Smooth muscle cell (in vitro differentiated cells): Measurements from ENCODE around the gene PAIP2. TPM values are rescaled to one million over a fixed set of nuclear protein-coding genes. Genes with fewer than 3 reads are reported as not detected.

Experiments used
- DNase-seq: peaks from one replicate; lab custom pipeline; 2025; ENCODE audit not compliant: unreplicated experiment; lab: John Stamatoyannopoulos, UW
- H2AFZ ChIP-seq: fragments of 200-600 bp; sonication (generic); 2 replicates; pipeline ENCODE4 v1.6.0; 2016; ENCODE audit warnings: antibody characterized with exemption, low read depth, mild to moderate bottlenecking
- H3F3A ChIP-seq: fragments of 200-600 bp; sonication (generic); 2 replicates; pipeline ENCODE4 v1.6.0; 2017; ENCODE audit warnings: antibody characterized with exemption, low read depth
- H3K27ac ChIP-seq: fragments of 200-600 bp; sonication (generic); 2 replicates; pipeline ENCODE4 v1.5.1; 2016; ENCODE audit warnings: low read depth, mild to moderate bottlenecking
- H3K27me3 ChIP-seq: fragments of 200-600 bp; sonication (generic); 2 replicates; pipeline ENCODE4 v1.6.1; 2016; ENCODE audit warnings: low read depth, mild to moderate bottlenecking
- H3K36me3 ChIP-seq: fragments of 200-600 bp; sonication (generic); 2 replicates; pipeline ENCODE4 v1.5.1; 2016; ENCODE audit warnings: low read depth
- H3K4me1 ChIP-seq: fragments of 200-600 bp; sonication (generic); 2 replicates; pipeline ENCODE4 v1.5.1; 2016; ENCODE audit warnings: low read depth
- H3K4me2 ChIP-seq: fragments of 200-600 bp; sonication (generic); 2 replicates; pipeline ENCODE4 v1.6.0; 2016; ENCODE audit warnings: mild to moderate bottlenecking
- H3K4me3 ChIP-seq: fragments of 200-600 bp; sonication (generic); 2 replicates; pipeline ENCODE4 v1.5.1; 2016; ENCODE audit warnings: mild to moderate bottlenecking
- H3K79me2 ChIP-seq: fragments of 200-600 bp; sonication (generic); 2 replicates; pipeline ENCODE4 v1.6.0; 2016; ENCODE audit warnings: low read depth, mild to moderate bottlenecking
- H3K9ac ChIP-seq: fragments of 200-600 bp; sonication (generic); 2 replicates; pipeline ENCODE4 v1.6.0; 2016; ENCODE audit warnings: low read depth
- H3K9me3 ChIP-seq: fragments of 200-600 bp; sonication (generic); replicated peaks from 2 replicates; pipeline ENCODE4 v1.5.1; 2016; ENCODE audit warnings: low read depth
- H4K20me1 ChIP-seq: fragments of 200-600 bp; sonication (generic); 2 replicates; pipeline ENCODE4 v1.6.0; 2016; ENCODE audit warnings: low read depth
- WGBS: methylation state at CpG from one replicate; pipeline ENCODE4 v1.1.7; 2016; ENCODE audit warnings: low lambda C conversion rate; 5-methylcytosine and 5-hydroxymethylcytosine counted together
- polyA plus RNA-seq: library from polyadenylated mRNA; unstranded; fragments of >200 nt; fragmentation: Nextera tagmentation; extraction: Ambion mirVana; gene quantifications from 2 replicates; pipeline ENCODE4 v1.2.1, GENCODE V29; 2016
- total RNA-seq: library from RNA; depleted of rRNA; stranded (reverse); fragments of >200 nt; gene quantifications from 2 replicates; pipeline ENCODE4 v1.2.3, GENCODE V29; 2014
- TF ChIP-seq, protein P1 (sequence below): fragments of 200-600 bp; sonication (generic); IDR thresholded peaks from 2 replicates; pipeline ENCODE4 v1.5.1; 2017; ENCODE audit warnings: borderline replicate concordance, mild to moderate bottlenecking, antibody characterized with exemption; ENCODE audit not compliant: insufficient read depth, poor library complexity, severe bottlenecking

The PAIP2 gene
- total and polyA plus RNA-seq, 2 experiments from 2014 or later, result 98.1 to 123 TPM

DNA sequence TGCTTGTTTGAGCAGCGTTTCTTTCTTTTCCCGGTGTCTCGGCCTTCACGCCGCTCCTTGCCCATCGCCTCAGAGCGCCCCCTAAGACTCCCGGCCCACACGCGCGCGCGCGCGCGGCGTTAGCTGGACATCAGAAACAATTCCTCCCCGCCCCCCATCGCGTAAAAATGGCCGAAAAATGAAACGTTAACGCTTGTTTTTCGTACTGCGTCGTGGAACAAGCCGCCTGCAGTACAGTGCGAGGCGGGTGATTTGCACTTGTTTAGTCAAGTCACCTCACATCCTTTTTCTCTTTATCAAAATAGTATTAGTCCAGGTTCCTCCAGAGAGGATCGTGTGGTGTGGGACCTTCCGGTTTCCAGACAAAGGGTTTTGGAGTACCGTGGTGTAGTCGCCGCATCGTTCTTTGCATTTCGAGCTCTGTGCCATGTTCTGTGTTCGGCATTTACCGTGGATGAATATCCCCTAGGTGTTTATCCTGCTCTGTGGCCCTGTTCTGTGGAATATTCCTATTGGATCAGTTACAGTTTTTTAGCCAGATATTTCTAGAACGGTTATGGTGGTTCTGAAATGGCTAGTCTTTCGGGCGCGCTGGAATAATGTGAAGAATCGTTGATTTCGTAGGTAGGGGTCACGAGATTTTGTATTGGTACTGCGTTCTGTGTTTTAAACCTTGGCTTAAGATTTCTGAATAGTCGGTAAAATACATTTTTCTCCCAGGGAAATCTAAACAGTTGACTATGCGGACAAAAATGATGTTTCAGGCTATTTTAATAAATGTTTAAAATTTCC is 47.1 kb upstream of the PAIP2 start:
- Histone ChIP-seq H3K4me2 (peak overlapping the region; percentile 96), H3F3A (peaks cover 13% of the 10 kb centered on the region), H3K27me3 (no peaks in the 10 kb centered on the region), H3K4me1 (peaks cover 25% of the 10 kb centered on the region), H3K27ac (peak overlapping the region; percentile 99), H3K79me2 (peaks cover 56% of the 10 kb centered on the region), H4K20me1 (peaks cover 52% of the 10 kb centered on the region), H3K36me3 (no peaks in the 10 kb centered on the region), H2AFZ (no peak overlapping the region), H3K4me3 (peak overlapping the region; percentile 86), H3K9me3 (no peaks in the 10 kb centered on the region), H3K9ac (peak overlapping the region; percentile 98)
- WGBS, result under 1% methylated on average over 48 of the region's 48 CpGs
- peak; percentile 68 for DNase-seq
- TF ChIP-seq, protein P1, sequence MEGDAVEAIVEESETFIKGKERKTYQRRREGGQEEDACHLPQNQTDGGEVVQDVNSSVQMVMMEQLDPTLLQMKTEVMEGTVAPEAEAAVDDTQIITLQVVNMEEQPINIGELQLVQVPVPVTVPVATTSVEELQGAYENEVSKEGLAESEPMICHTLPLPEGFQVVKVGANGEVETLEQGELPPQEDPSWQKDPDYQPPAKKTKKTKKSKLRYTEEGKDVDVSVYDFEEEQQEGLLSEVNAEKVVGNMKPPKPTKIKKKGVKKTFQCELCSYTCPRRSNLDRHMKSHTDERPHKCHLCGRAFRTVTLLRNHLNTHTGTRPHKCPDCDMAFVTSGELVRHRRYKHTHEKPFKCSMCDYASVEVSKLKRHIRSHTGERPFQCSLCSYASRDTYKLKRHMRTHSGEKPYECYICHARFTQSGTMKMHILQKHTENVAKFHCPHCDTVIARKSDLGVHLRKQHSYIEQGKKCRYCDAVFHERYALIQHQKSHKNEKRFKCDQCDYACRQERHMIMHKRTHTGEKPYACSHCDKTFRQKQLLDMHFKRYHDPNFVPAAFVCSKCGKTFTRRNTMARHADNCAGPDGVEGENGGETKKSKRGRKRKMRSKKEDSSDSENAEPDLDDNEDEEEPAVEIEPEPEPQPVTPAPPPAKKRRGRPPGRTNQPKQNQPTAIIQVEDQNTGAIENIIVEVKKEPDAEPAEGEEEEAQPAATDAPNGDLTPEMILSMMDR, result peak; percentile 28

DNA sequence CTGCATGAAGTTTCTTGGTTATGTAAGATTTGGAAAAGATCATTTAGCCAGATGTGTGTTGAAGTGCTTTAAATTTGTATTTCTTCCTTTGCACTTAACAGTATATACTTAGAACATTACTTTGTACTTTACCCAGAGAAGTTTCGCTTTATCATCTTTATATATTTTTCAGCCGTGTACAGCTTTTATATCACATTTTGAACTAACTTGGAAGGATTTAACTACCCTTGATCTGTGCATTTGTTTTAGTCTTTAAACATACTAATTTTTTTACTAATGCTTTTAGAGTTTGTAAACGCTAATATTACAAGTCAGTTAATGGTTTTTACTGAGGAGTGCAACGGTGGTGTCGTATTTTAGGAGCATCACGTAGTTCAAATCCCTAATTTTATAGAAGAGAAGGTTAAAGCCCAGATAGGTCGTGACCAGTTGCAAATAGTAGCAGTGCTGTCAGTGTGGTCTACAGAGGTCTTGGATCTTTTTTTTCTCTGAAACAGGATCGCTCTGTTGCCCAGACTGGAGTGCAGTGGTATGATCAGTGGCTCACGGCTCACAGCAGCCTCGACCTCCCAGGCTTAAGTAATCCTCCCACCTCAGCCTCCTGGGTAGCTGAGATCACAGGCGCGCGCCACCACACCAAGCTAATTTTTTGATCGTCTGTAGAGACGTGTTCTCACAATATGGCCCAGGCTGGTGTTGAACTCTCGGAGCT is 46.2 kb upstream of the PAIP2 start:
- H4K20me1 ChIP-seq, result peaks cover 61% of the 10 kb centered on the region
- H3K36me3 ChIP-seq, result no peaks in the 10 kb centered on the region
- peak overlapping the region; percentile 98 for H3K9ac ChIP-seq
- H3K27me3 ChIP-seq, result no peaks in the 10 kb centered on the region
- no peak overlapping the region for H2AFZ ChIP-seq
- no peak for DNase-seq
- peaks cover 66% of the 10 kb centered on the region for H3K79me2 ChIP-seq
- 47% methylated on average over 16 of the region's 16 CpGs for WGBS
- H3K4me2 ChIP-seq, result peak overlapping the region; percentile 96
- no peaks in the 10 kb centered on the region for H3K9me3 ChIP-seq
- peak overlapping the region; percentile 86 for H3K4me3 ChIP-seq
- peaks cover 13% of the 10 kb centered on the region for H3F3A ChIP-seq
- H3K27ac ChIP-seq, result peak overlapping the region; percentile 99
- peaks cover 25% of the 10 kb centered on the region for H3K4me1 ChIP-seq
- TF ChIP-seq, protein P1, result no peak

DNA sequence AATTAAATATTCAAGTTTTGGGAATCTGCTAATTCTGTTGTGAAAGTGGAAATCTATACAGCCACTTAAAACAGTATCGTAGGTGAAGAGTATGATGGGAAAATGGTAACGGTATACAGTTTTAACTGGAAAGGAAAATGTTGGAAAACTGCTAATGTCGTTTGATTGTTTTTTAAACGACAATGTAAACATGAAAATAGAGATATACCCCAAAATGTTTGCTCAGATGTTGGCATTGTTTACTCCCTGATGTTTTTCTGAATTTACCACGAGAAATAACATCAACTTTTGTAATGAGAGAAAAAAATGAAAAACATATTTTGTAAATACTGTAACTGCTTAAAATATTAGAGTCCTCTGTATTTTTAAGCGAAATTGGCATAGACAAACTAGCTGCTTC is 45.5 kb upstream of the PAIP2 start:
- no peak for DNase-seq
- H3K36me3 ChIP-seq, result no peaks in the 10 kb centered on the region
- no peaks in the 10 kb centered on the region for H3K9me3 ChIP-seq
- TF ChIP-seq, protein P1, result no peak
- H3K27me3 ChIP-seq, result no peaks in the 10 kb centered on the region
- peaks cover 68% of the 10 kb centered on the region for H4K20me1 ChIP-seq
- peak overlapping the region; percentile 99 for H3K27ac ChIP-seq
- peaks cover 13% of the 10 kb centered on the region for H3F3A ChIP-seq
- no peak overlapping the region for H2AFZ ChIP-seq
- peak overlapping the region; percentile 96 for H3K4me2 ChIP-seq
- WGBS, result 56% methylated on average over 6 of the region's 6 CpGs
- peaks cover 25% of the 10 kb centered on the region for H3K4me1 ChIP-seq
- H3K9ac ChIP-seq, result no peak overlapping the region
- peak overlapping the region; percentile 86 for H3K4me3 ChIP-seq
- peaks cover 72% of the 10 kb centered on the region for H3K79me2 ChIP-seq
